ENCODE data around the gene ARID4B.
"Not testable (repeated sequence)": the region's sequence is repeated elsewhere in the genome, so short reads cannot be mapped to it uniquely, and the experiment has no call there.

Gene ARID4B

GRCh38 chr1:235327559-235328270, at the start of gene ARID4B:
Gene ARID4B, minus strand, starts transcription at chr1:235328179. Its CDS starts 1,260 bp downstream, at chr1:235326919.
- no peak for DNase-seq (ENCODE audit: low spot score)

- DNase-seq (ENCODE audit: low spot score) = no peak
Measured at GRCh38 chr1:235375919-235376605, 48.1 kb upstream of the ARID4B start.

- no peak for DNase-seq (ENCODE audit: low spot score)
Measured at GRCh38 chr1:235369802-235370201, 41.8 kb upstream of the ARID4B start.

GRCh38 chr1:235368428-235368827, 40.4 kb upstream of the ARID4B start:
- no peak for DNase-seq (ENCODE audit: low spot score)

GRCh38 chr1:235367000-235367908, 39.3 kb upstream of the ARID4B start, which contains the start of gene TBCE:
Gene TBCE, plus strand, starts transcription at chr1:235367427. Its CDS starts 12,623 bp downstream, at chr1:235380050.
- peak; percentile 93 for DNase-seq (ENCODE audit: low spot score)

- DNase-seq (ENCODE audit: low spot score) = peak; percentile 6
Measured at GRCh38 chr1:235366286-235366685, 38.3 kb upstream of the ARID4B start.

- DNase-seq (ENCODE audit: low spot score) = not testable (repeated sequence)
Measured at GRCh38 chr1:235364189-235364588, 36.2 kb upstream of the ARID4B start.

GRCh38 chr1:235358899-235359298, 30.9 kb upstream of the ARID4B start:
- no peak for DNase-seq (ENCODE audit: low spot score)

- DNase-seq (ENCODE audit: low spot score) = no peak
Measured at GRCh38 chr1:235357485-235358373, 29.8 kb upstream of the ARID4B start.

GRCh38 chr1:235351898-235352297, 23.9 kb upstream of the ARID4B start:
- no peak for DNase-seq (ENCODE audit: low spot score)

- no peak for DNase-seq (ENCODE audit: low spot score)
Measured at GRCh38 chr1:235351441-235351840, 23.5 kb upstream of the ARID4B start.

- DNase-seq (ENCODE audit: low spot score) = no peak
Measured at GRCh38 chr1:235343726-235344125, 15.7 kb upstream of the ARID4B start.

- no peak for DNase-seq (ENCODE audit: low spot score)
Measured at GRCh38 chr1:235342471-235342870, 14.5 kb upstream of the ARID4B start.

- no peak for DNase-seq (ENCODE audit: low spot score)
Measured at GRCh38 chr1:235342039-235342438, 14.1 kb upstream of the ARID4B start.

- no peak for DNase-seq (ENCODE audit: low spot score)
Measured at GRCh38 chr1:235341334-235341733, 13.4 kb upstream of the ARID4B start.

- no peak for DNase-seq (ENCODE audit: low spot score)
Measured at GRCh38 chr1:235339746-235340145, 11.8 kb upstream of the ARID4B start.

GRCh38 chr1:235336903-235337302, 8.9 kb upstream of the ARID4B start:
- DNase-seq (ENCODE audit: low spot score) = peak; percentile 37

GRCh38 chr1:235331401-235331800, 3.4 kb upstream of the ARID4B start:
- DNase-seq (ENCODE audit: low spot score) = no peak

- DNase-seq (ENCODE audit: low spot score) = no peak
Measured at GRCh38 chr1:235330918-235331285, 2.9 kb upstream of the ARID4B start.

GRCh38 chr1:235329139-235329902, 1.3 kb upstream of the ARID4B start:
- peak; percentile 31 for DNase-seq (ENCODE audit: low spot score)

Data from activated CD4-positive, alpha-beta T cell treated with anti-CD3 and anti-CD28 coated beads, Interleukin-2, Interleukin-4, amounts not matched to agents 100 ng/mL and 50 ng/mL, durations not matched to agents 16 hours and 8 hours (primary cell).